HG03045 (cell line): ENCODE data around the gene C9orf57.
"Not testable (repeated sequence)": the region's sequence is repeated elsewhere in the genome, so short reads cannot be mapped to it uniquely, and the experiment has no call there.

Experiments
- ATAC-seq: cut with Tn5 transposase; IDR thresholded peaks from one replicate; pipeline ENCODE4 v1.9.1; 2021; ENCODE audit warnings: mild to moderate bottlenecking, moderate library complexity; ENCODE audit not compliant: unreplicated experiment

C9orf57 gene

DNA sequence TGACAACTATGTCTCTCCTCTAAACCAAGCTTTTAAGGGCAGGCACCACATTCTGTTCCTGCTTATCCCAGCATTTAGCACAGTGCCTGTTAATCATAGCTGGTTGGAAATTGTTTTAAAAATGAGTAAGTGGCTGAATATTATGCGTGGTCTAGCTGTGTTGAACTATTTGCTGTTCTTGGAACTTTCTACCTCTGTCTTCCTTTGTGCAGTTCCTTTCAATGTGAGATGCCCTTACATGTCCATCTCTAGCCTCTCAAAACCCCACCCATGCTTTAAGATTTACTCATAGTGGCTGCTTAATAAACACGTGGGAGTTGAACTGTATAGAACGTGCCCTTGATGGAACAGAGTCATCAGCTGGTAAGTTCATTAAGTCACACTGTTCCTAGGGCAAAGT is 34.5 kb downstream of the C9orf57 start:
- no peak for ATAC-seq

GRCh38 chr9:72023596-72023995 is 36.8 kb downstream of the C9orf57 start:
- no peak for ATAC-seq

DNA sequence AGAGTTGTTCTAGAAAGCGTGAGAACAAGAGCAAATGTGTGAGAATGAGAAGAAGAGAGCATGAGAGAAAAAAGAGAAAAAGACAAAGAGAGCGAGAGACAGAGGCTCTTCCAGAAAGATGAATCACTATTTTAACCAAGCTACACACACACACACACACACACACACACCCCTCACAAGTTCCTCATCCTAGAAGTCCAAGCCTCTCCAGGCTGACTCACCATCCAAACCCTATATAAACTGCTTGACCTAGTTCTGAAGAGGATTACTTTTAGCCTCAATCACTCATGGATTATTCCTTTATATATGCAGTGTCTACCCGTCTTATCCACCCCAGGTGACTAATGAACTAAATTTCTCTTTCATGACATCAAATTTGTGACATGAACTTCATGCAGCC is 37.6 kb downstream of the C9orf57 start:
- no peak for ATAC-seq

DNA sequence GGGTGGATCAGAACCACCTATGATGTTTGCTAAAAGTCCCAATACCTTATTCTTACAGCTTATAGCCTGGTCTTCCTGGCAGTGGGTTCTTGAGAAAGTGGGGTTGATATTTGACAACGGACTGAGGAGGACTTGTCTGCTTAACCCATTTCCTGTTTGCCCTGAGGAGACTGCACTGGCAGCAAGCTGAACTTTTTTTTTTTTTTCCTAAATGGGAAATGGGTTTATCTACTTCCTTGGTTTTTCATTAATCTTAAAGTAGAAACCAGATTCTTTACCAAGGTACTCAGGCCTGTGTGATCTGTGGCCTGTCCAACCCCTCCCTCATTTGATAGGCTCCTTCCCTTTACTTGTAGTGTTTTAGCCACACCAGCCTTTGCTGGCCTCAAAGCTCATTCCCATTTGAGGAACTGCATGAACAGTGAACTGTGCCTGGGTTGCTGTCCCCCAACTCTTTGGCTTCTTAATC is 47.1 kb downstream of the C9orf57 start:
- no peak for ATAC-seq

GRCh38 chr9:72012646-72013045 is 47.8 kb downstream of the C9orf57 start:
- ATAC-seq: no peak

GRCh38 chr9:72007726-72008125 is 52.7 kb downstream of the C9orf57 start:
- ATAC-seq: not testable (repeated sequence)

DNA sequence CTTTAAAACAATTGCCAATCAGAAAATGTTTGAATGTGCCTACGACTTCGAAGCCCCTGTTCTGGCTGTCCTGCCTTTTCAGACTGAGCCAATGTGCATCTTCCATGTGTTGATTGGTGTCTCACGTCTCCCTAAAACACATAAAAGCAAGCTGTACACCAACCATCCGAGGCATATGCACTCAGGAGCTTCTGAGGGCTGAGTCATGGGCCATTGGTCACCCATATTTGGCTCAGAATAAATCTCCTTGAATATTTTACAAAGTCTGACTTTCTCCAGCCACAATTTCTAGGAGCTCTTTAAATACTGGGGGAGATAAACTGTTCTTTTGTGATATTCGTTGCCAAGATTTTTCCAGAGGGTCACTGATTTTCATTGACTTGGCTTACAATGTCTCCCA is 53.9 kb downstream of the C9orf57 start:
- ATAC-seq: no peak

DNA sequence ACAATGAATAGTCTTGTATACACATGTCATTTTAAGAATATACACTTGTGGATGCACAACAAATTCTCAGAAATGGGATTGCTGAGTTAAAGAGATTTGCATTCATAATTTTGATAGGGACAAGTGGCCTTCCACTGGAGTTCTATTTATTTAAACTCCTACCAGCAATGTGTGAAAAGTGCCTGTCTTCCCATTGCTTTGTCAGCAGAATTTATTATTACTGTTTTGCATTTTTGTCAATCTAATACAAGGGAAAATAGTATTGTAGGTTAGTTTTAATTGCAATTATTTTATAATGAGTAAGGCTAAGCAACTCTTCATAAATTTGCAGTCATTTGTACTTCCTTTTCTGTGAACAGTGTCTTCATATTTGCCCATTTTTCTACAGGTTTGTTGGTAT is 55.0 kb downstream of the C9orf57 start:
- no peak for ATAC-seq
